GM12891 (cell line): ENCODE results near the gene BMF.

Experiments used
- POLR2A ChIP-seq: IDR thresholded peaks from 2 replicates; pipeline ENCODE4 v1.6.1; 2011; ENCODE audit warnings: low read depth, low read length, control low read depth
- POLR2AphosphoS5 ChIP-seq: IDR thresholded peaks from 2 replicates; pipeline ENCODE4 v1.6.1; 2011; ENCODE audit warnings: low read depth, low read length, control low read depth
- POU2F2 ChIP-seq: IDR thresholded peaks from 2 replicates; pipeline ENCODE4 v1.6.1; 2011; ENCODE audit warnings: low read depth, mild to moderate bottlenecking, control low read depth, low read length, moderate library complexity
- TAF1 ChIP-seq: IDR thresholded peaks from 2 replicates; pipeline ENCODE4 v1.6.1; 2011; ENCODE audit warnings: low read depth, low read length, control low read depth

DNA sequence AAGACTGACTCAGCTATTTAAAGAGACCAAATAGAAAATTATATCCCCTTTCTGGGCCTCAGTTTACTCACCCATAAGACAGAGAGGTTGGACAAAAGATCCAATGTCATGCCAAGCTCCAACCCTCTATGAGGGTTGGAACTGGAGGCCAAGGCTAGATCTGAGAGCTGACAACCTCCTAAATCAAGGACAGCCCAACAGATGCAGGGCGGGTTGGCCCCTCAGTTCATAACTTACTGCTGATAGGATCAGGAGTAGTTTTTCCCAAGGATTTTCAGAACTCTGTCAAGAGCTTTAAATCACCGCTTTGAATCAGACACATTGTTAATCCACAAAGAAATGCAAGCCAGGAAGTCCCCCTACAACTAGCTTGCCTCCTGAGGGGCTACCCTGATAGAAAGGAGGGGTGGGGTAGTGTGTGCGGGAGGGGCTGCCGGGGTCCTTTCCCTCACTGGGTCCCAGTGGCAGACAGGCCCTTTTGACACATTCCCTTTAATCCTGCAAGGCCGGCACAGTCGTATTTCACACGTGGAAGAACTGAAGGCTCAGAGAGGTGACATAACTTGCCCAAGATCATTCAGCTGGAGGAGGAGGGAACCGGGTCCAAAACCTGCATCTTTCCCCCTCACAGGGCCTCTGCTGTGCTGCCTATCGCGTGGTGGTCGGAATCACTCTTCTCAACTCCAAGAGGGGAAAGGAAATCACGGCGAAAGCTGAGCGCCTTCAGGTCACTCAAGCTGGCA, 21.4 kb downstream of the BMF start:
- no peak for TF ChIP-seq POLR2AphosphoS5
- TF ChIP-seq POLR2A: no peak
- no peak for TF ChIP-seq TAF1
- no peak for TF ChIP-seq POU2F2
